Urinary bladder (tissue), 4 donors: Measurements from ENCODE around the gene RAB27A. TPM values are rescaled to one million over a fixed set of nuclear protein-coding genes. Genes with fewer than 3 reads are reported as not detected.

Source experiments
- DNase-seq: peaks from one replicate; pipeline ENCODE4 v3.0.0-alpha.2; 2015; ENCODE audit errors: extremely low spot score
- H3K27ac ChIP-seq: one replicate; pipeline ENCODE4 v1.5.1; 2013; ENCODE audit warnings: low read depth, mild to moderate bottlenecking, moderate library complexity
- H3K36me3 ChIP-seq: one replicate; pipeline ENCODE4 v1.6.1; 2013; ENCODE audit warnings: mild to moderate bottlenecking, moderate library complexity; ENCODE audit not compliant: insufficient read depth
- H3K4me1 ChIP-seq: one replicate; pipeline ENCODE4 v1.6.1; 2013; ENCODE audit warnings: mild to moderate bottlenecking, moderate library complexity; ENCODE audit not compliant: insufficient read depth
- H3K4me3 ChIP-seq: one replicate; pipeline ENCODE4 v1.5.1; 2013; ENCODE audit warnings: low read depth, low read length
- WGBS: extraction: QIAGEN DNeasy Blood & Tissue Kit; methylation state at CpG from one replicate; pipeline ENCODE4 v1.1.7; 2013; 5-methylcytosine and 5-hydroxymethylcytosine counted together
- polyA plus RNA-seq: library from polyadenylated mRNA; stranded (reverse); fragments of 200-250 nt; gene quantifications from one replicate; pipeline ENCODE4 v1.2.3, GENCODE V29; 2013
- total RNA-seq: library from RNA; depleted of rRNA; stranded (reverse); fragments of >200 nt; gene quantifications from one replicate; pipeline ENCODE4 v1.2.3, GENCODE V29; 2014
- donor health status: healthy with polysubstance abuse.
- donor health status: healthy.

RAB27A gene
- total and polyA plus RNA-seq, 2 donors, result 17.2 to 30.8 TPM

- DNase-seq, result no peak
- WGBS, result 85% methylated on average over 4 of the region's 4 CpGs
- no peaks in the 10 kb centered on the region for H3K36me3 ChIP-seq
- no peak overlapping the region for H3K27ac ChIP-seq
- no peak overlapping the region for H3K4me3 ChIP-seq
- H3K4me1 ChIP-seq, result no peaks in the 10 kb centered on the region
Measured at GRCh38 chr15:55204464-55204863, 85.1 kb downstream of the RAB27A start.

- no peak overlapping the region for H3K27ac ChIP-seq
- no peak overlapping the region for H3K4me3 ChIP-seq
- H3K4me1 ChIP-seq, result no peaks in the 10 kb centered on the region
- 100% methylated on average over 1 of the region's 1 CpG for WGBS
- no peaks in the 10 kb centered on the region for H3K36me3 ChIP-seq
- DNase-seq, result no peak
Measured at GRCh38 chr15:55202206-55202605, 87.4 kb downstream of the RAB27A start.

GRCh38 chr15:55198706-55199105 is 90.9 kb downstream of the RAB27A start:
- Histone ChIP-seq H3K36me3 (no peaks in the 10 kb centered on the region), H3K4me3 (no peak overlapping the region), H3K27ac (no peak overlapping the region), H3K4me1 (no peaks in the 10 kb centered on the region)
- DNase-seq, result no peak
- WGBS, result 93% methylated on average over 3 of the region's 3 CpGs

GRCh38 chr15:55197719-55198118 is 91.9 kb downstream of the RAB27A start:
- Histone ChIP-seq H3K36me3 (no peaks in the 10 kb centered on the region), H3K27ac (no peak overlapping the region), H3K4me1 (no peaks in the 10 kb centered on the region), H3K4me3 (peak overlapping the region; percentile 49)
- no peak for DNase-seq
- WGBS, result 54% methylated on average over 4 of the region's 4 CpGs

- H3K4me3 ChIP-seq, result peak overlapping the region; percentile 49
- no peaks in the 10 kb centered on the region for H3K4me1 ChIP-seq
- no peaks in the 10 kb centered on the region for H3K36me3 ChIP-seq
- H3K27ac ChIP-seq, result peak overlapping the region; percentile 38
- WGBS, result 0% methylated on average over 10 of the region's 10 CpGs
- DNase-seq, result no peak
Measured at GRCh38 chr15:55197362-55197705, 92.3 kb downstream of the RAB27A start.

GRCh38 chr15:55196458-55197361 is 92.9 kb downstream of the RAB27A start, which contains the start of gene RSL24D1:
Gene RSL24D1, minus strand, starts transcription at chr15:55196941. Its CDS starts 51 bp downstream, at chr15:55196890.
- Histone ChIP-seq H3K4me3 (peak within 1 kb of the TSS; percentile 74), H3K27ac (peak within 1 kb of the TSS; percentile 93), H3K36me3 (no peaks in the 10 kb centered on the region), H3K4me1 (no peaks in the 10 kb centered on the region)
- WGBS, result under 1% methylated on average over 62 of the region's 62 CpGs
- peak; percentile 98 for DNase-seq

- 2% methylated on average over 9 of the region's 9 CpGs for WGBS
- Histone ChIP-seq H3K4me3 (peak overlapping the region; percentile 74), H3K36me3 (no peaks in the 10 kb centered on the region), H3K4me1 (no peaks in the 10 kb centered on the region), H3K27ac (peak overlapping the region; percentile 93)
- no peak for DNase-seq
Measured at GRCh38 chr15:55195996-55196395, 93.6 kb downstream of the RAB27A start.

GRCh38 chr15:55194256-55194655 is 95.4 kb downstream of the RAB27A start:
- no peak for DNase-seq
- H3K27ac ChIP-seq, result no peak overlapping the region
- H3K36me3 ChIP-seq, result peaks cover 2% of the 10 kb centered on the region
- H3K4me3 ChIP-seq, result no peak overlapping the region
- H3K4me1 ChIP-seq, result no peaks in the 10 kb centered on the region

- WGBS, result 69% methylated on average over 1 of the region's 1 CpG
Measured at GRCh38 chr15:55186331-55186730, 103.3 kb downstream of the RAB27A start.

GRCh38 chr15:55183679-55184078 is 105.9 kb downstream of the RAB27A start:
- H3K36me3 ChIP-seq, result no peaks in the 10 kb centered on the region
- WGBS, result 92% methylated on average over 2 of the region's 2 CpGs

More at GRCh38 chr15:55186331-55186730, 103.3 kb downstream of the RAB27A start:
- H3K4me1 ChIP-seq, result no peaks in the 10 kb centered on the region
- H3K4me3 ChIP-seq, result no peak overlapping the region
- H3K36me3 ChIP-seq, result peaks cover 2% of the 10 kb centered on the region
- no peak overlapping the region for H3K27ac ChIP-seq
- no peak for DNase-seq

GRCh38 chr15:55179141-55179540 is 110.5 kb downstream of the RAB27A start:
- peaks cover 3% of the 10 kb centered on the region for H3K36me3 ChIP-seq
- no peak for DNase-seq
- H3K27ac ChIP-seq, result no peak overlapping the region
- no peak overlapping the region for H3K4me3 ChIP-seq
- no peaks in the 10 kb centered on the region for H3K4me1 ChIP-seq

More at GRCh38 chr15:55183679-55184078, 105.9 kb downstream of the RAB27A start:
- H3K27ac ChIP-seq, result no peak overlapping the region
- H3K4me1 ChIP-seq, result no peaks in the 10 kb centered on the region
- no peak for DNase-seq
- H3K4me3 ChIP-seq, result no peak overlapping the region

- Histone ChIP-seq H3K36me3 (peaks cover 3% of the 10 kb centered on the region), H3K27ac (no peak overlapping the region), H3K4me3 (no peak overlapping the region), H3K4me1 (no peaks in the 10 kb centered on the region)
- no peak for DNase-seq
- 66% methylated on average over 4 of the region's 4 CpGs for WGBS
Measured at GRCh38 chr15:55170361-55170760, 119.3 kb downstream of the RAB27A start.

GRCh38 chr15:55168350-55168974 is 121.2 kb downstream of the RAB27A start:
- 68% methylated on average over 11 of the region's 11 CpGs for WGBS
- Histone ChIP-seq H3K4me1 (no peaks in the 10 kb centered on the region), H3K4me3 (no peak overlapping the region), H3K27ac (no peak overlapping the region), H3K36me3 (no peaks in the 10 kb centered on the region)
- peak; percentile 23 for DNase-seq

GRCh38 chr15:55164284-55164683 is 125.3 kb downstream of the RAB27A start:
- WGBS, result 83% methylated on average over 4 of the region's 4 CpGs
- no peaks in the 10 kb centered on the region for H3K4me1 ChIP-seq

More at GRCh38 chr15:55164284-55164683, 125.3 kb downstream of the RAB27A start:
- no peak overlapping the region for H3K4me3 ChIP-seq
- H3K36me3 ChIP-seq, result no peaks in the 10 kb centered on the region
- no peak for DNase-seq
- H3K27ac ChIP-seq, result no peak overlapping the region
